ENCODE results near the gene PIK3AP1. TPM values are rescaled to one million over a fixed set of nuclear protein-coding genes. Genes with fewer than 3 reads are reported as not detected.
A peak's percentile ranks its signal among the peaks of the same experiment; 100 is the strongest.

PIK3AP1 gene
- total RNA-seq, 4 donors from 2014 or later, result 1.4 to 3.2 (median 2.8) TPM

- intact Hi-C loops (cut with DNase I; ENCODE audit: low total_unique reads), result loop anchor here (1.0 to 2.0 kb wide), 3 partner anchors 73 to 246 kb away; partner anchors contain the start of genes LCOR and TLL2
- no peaks in the 10 kb centered on the region for H3K9me3 ChIP-seq
- peak within 1 kb of the TSS; percentile 78 to 95 (median 84) for H3K4me3 ChIP-seq
- in situ Hi-C loops (cut with MboI; ENCODE audit: low sequenced_read_pairs in 4 of 4), result no loop called here
- ATAC-seq (peak; percentile 89 to 92), DNase-seq (peak; percentile 90)
- H3K4me1 ChIP-seq, result peaks cover 34 to 47% of the 10 kb centered on the region in 2 donors
- TF ChIP-seq POLR2A (IDR thresholded peaks at IDR 0.05) (peak; percentile 96 to 98), CTCF (IDR thresholded peaks at IDR 0.05 in 4 of 5, conservative IDR thresholded peaks at IDR 0.05 in 1 of 5) (peak in 2 of 5 experiments; percentile 19 to 25)
- H3K36me3 ChIP-seq, result no peaks in the 10 kb centered on the region
- peak within 1 kb of the TSS; percentile 91 to 97 (median 95) for H3K27ac ChIP-seq
- no peaks in the 10 kb centered on the region for H3K27me3 ChIP-seq
These were observed 133.7 kb downstream of the PIK3AP1 start, which contains the start of gene TM9SF3 for GRCh38 chr10:96586419-96587263. Gene TM9SF3 (minus strand): TSS chr10:96587012. CDS start chr10:96586835, 177 bp downstream.

GRCh38 chr10:96585736-96586418, 134.4 kb downstream of the PIK3AP1 start:
- H3K27me3 ChIP-seq, result no peaks in the 10 kb centered on the region
- ATAC-seq, result peak; percentile 4 to 21

GRCh38 chr10:96584474-96584873, 135.8 kb downstream of the PIK3AP1 start:
- DNase-seq (no peak), ATAC-seq (no peak)
- intact Hi-C loops (cut with DNase I; ENCODE audit: low total_unique reads) (no loop called here), in situ Hi-C loops (cut with MboI; ENCODE audit: low sequenced_read_pairs in 4 of 4) (no loop called here)
- Histone ChIP-seq H3K27ac (peak overlapping the region in 1 of 4 donors; percentile 4), H3K9me3 (no peaks in the 10 kb centered on the region), H3K36me3 (no peaks in the 10 kb centered on the region), H3K4me1 (peaks cover 41 to 64% of the 10 kb centered on the region in 2 donors), H3K27me3 (no peaks in the 10 kb centered on the region), H3K4me3 (no peak overlapping the region)
- TF ChIP-seq POLR2A (IDR thresholded peaks at IDR 0.05) (no peak), CTCF (IDR thresholded peaks at IDR 0.05 in 4 of 5, conservative IDR thresholded peaks at IDR 0.05 in 1 of 5) (no peak)

More at GRCh38 chr10:96585736-96586418, 134.4 kb downstream of the PIK3AP1 start:
- Histone ChIP-seq H3K27ac (peak overlapping the region; percentile 91 to 97 (median 95)), H3K4me3 (peak overlapping the region; percentile 78 to 95 (median 84)), H3K36me3 (no peaks in the 10 kb centered on the region), H3K9me3 (no peaks in the 10 kb centered on the region), H3K4me1 (peaks cover 34 to 55% of the 10 kb centered on the region in 2 donors)
- no peak for DNase-seq
- intact Hi-C loops (cut with DNase I; ENCODE audit: low total_unique reads) (loop anchor here (2.0 kb wide), 2 partner anchors 195 to 247 kb away; partner anchors contain the start of gene LCOR), in situ Hi-C loops (cut with MboI; ENCODE audit: low sequenced_read_pairs in 4 of 4) (no loop called here)
- TF ChIP-seq CTCF (IDR thresholded peaks at IDR 0.05 in 4 of 5, conservative IDR thresholded peaks at IDR 0.05 in 1 of 5), result no peak
- TF ChIP-seq POLR2A (IDR thresholded peaks at IDR 0.05), result no peak

- TF ChIP-seq POLR2A (IDR thresholded peaks at IDR 0.05) (no peak), CTCF (IDR thresholded peaks at IDR 0.05 in 4 of 5, conservative IDR thresholded peaks at IDR 0.05 in 1 of 5) (no peak)
- no peaks in the 10 kb centered on the region for H3K9me3 ChIP-seq
- DNase-seq, result no peak
- H3K27me3 ChIP-seq, result no peaks in the 10 kb centered on the region
- ATAC-seq, result no peak
- in situ Hi-C loops (cut with MboI; ENCODE audit: low sequenced_read_pairs in 4 of 4) (no loop called here), intact Hi-C loops (cut with DNase I; ENCODE audit: low total_unique reads) (no loop called here)
- H3K4me1 ChIP-seq, result peaks cover 46 to 67% of the 10 kb centered on the region in 2 donors
- H3K4me3 ChIP-seq, result no peak overlapping the region
- no peaks in the 10 kb centered on the region for H3K36me3 ChIP-seq
- H3K27ac ChIP-seq, result peak overlapping the region in 1 of 4 donors; percentile 4
These were observed 136.3 kb downstream of the PIK3AP1 start for GRCh38 chr10:96584035-96584434.

Measured in gastrocnemius medialis (tissue), 4 donors.